Measurements from ENCODE around the gene DTX3. TPM values are rescaled to one million over a fixed set of nuclear protein-coding genes. Genes with fewer than 3 reads are reported as not detected.
A peak's percentile ranks its signal among the peaks of the same experiment; 100 is the strongest.

Gene DTX3
- total and polyA plus RNA-seq, 12 donors: 20.4 to 136 (median 47.6) TPM

- no peaks in the 10 kb centered on the region for H3K9me3 ChIP-seq (replicated peaks in 1 of 3)
- peak in 6 of 7 donors; percentile 47 to 65 (median 59) for DNase-seq
- intact Hi-C loops (cut with DNase I): loop anchor here (2.0 kb wide), 1 partner anchor 39 kb away; no protein-coding TSS in a partner anchor
- H3K4me1 ChIP-seq (replicated peaks in 1 of 2): peaks cover 6 to 15% of the 10 kb centered on the region in 2 donors
- 2 to 3% (median 2%) methylated on average over 18 to 49 of the region's 49 CpGs for WGBS, 4 donors
- peak overlapping the region in 1 of 4 donors; percentile 44 for H3K4me3 ChIP-seq
- peaks cover 45% of the 10 kb centered on the region for H3K27me3 ChIP-seq
- H3K27ac ChIP-seq: no peak overlapping the region
- H3K36me3 ChIP-seq (replicated peaks in 1 of 2): no peaks in the 10 kb centered on the region
- TF ChIP-seq CTCF (IDR thresholded peaks at IDR 0.05): peak; percentile 82 to 93 (median 92)
- no peak for TF ChIP-seq POLR2A (IDR thresholded peaks at IDR 0.05)
These were observed 17.1 kb downstream of the DTX3 start for GRCh38 chr12:57621497-57622292.

- 67 to 77% (median 70%) methylated on average over 9 of the region's 9 CpGs for WGBS, 4 donors
- peak in 1 of 7 donors; percentile 12 for DNase-seq
- TF ChIP-seq CTCF (IDR thresholded peaks at IDR 0.05) (no peak), POLR2A (IDR thresholded peaks at IDR 0.05) (no peak)
- Histone ChIP-seq H3K36me3 (replicated peaks in 1 of 2) (no peaks in the 10 kb centered on the region), H3K4me1 (replicated peaks in 1 of 2) (peaks cover 6 to 17% of the 10 kb centered on the region in 2 donors), H3K27me3 (peaks cover 52% of the 10 kb centered on the region), H3K4me3 (no peak overlapping the region), H3K27ac (no peak overlapping the region), H3K9me3 (replicated peaks in 1 of 3) (no peaks in the 10 kb centered on the region)
- intact Hi-C loops (cut with DNase I): loop anchor here in 1 of 2 donors (2.0 kb wide), 1 partner anchor 40 kb away; no protein-coding TSS in a partner anchor
These were observed 17.9 kb downstream of the DTX3 start for GRCh38 chr12:57622293-57623245.

GRCh38 chr12:57623385-57623784 is 18.8 kb downstream of the DTX3 start:
- 55 to 80% (median 65%) methylated on average over 2 of the region's 2 CpGs for WGBS, 4 donors
- intact Hi-C loops (cut with DNase I): loop anchor here in 1 of 2 donors (2.0 kb wide), 1 partner anchor 41 kb away; no protein-coding TSS in a partner anchor
- H3K27me3 ChIP-seq: peaks cover 60% of the 10 kb centered on the region

More at GRCh38 chr12:57623385-57623784, 18.8 kb downstream of the DTX3 start:
- no peak for DNase-seq
- TF ChIP-seq POLR2A (IDR thresholded peaks at IDR 0.05): no peak
- TF ChIP-seq CTCF (IDR thresholded peaks at IDR 0.05): no peak
- Histone ChIP-seq H3K4me1 (replicated peaks in 1 of 2) (peaks cover 6 to 22% of the 10 kb centered on the region in 2 donors), H3K9me3 (replicated peaks in 1 of 3) (no peaks in the 10 kb centered on the region), H3K4me3 (no peak overlapping the region), H3K27ac (no peak overlapping the region), H3K36me3 (replicated peaks in 1 of 2) (no peaks in the 10 kb centered on the region)

Data from adrenal gland (tissue), 12 donors.